ENCODE results near the gene KRTAP5-1. TPM values are rescaled to one million over a fixed set of nuclear protein-coding genes. Genes with fewer than 3 reads are reported as not detected.

Gene KRTAP5-1
- total and polyA plus RNA-seq, 2 experiments from 2014 or later = not detected

DNA sequence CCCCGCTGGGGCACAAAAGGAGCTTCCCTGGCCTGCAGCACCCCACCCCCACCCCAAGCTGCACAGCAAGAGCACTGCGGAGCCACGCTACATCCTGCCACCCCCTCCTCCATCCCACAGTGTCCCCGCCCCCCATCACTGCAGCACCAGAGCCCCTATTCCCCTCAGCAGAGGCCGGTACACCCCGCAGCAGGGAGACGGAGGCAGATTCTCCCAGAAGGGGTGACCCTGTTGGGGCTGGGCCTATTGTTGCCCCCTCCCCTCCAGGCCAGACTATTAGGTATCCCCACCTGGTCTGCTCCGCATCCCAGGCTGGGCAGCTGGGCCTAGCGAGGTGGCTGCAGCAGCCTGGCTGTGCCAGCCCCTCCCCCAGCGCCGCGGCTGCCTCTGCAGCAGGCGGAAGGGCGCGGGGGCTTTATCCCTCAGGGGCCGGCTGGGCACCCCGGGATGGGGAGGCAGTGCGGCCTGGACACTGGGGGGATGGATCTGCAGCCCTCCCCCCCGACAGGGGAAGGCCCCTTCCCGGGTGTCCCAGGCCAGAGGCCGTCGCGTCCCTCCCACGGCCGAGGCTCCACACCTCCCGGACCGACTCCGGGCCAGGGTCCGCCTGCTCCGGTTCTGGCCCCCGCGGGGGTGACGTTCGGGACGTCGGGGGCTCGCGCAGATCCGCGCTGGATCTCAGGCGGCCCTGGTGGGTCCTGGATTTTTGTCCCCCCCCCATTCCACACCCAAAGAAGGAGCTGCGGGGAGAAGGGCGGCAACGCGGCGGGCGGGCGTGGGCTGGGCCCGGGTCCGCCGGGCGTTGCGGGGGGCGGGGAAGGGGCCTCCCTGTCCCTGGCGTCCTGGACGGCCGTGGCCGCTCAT is 14.0 kb downstream of the KRTAP5-1 start:
- no peak for DNase-seq (ENCODE audit: low read depth in 1 of 2, low spot score in 1 of 2)
- TF ChIP-seq, protein P1, sequence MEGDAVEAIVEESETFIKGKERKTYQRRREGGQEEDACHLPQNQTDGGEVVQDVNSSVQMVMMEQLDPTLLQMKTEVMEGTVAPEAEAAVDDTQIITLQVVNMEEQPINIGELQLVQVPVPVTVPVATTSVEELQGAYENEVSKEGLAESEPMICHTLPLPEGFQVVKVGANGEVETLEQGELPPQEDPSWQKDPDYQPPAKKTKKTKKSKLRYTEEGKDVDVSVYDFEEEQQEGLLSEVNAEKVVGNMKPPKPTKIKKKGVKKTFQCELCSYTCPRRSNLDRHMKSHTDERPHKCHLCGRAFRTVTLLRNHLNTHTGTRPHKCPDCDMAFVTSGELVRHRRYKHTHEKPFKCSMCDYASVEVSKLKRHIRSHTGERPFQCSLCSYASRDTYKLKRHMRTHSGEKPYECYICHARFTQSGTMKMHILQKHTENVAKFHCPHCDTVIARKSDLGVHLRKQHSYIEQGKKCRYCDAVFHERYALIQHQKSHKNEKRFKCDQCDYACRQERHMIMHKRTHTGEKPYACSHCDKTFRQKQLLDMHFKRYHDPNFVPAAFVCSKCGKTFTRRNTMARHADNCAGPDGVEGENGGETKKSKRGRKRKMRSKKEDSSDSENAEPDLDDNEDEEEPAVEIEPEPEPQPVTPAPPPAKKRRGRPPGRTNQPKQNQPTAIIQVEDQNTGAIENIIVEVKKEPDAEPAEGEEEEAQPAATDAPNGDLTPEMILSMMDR (IDR thresholded peaks at IDR 0.05; ENCODE audit: low read depth, low read length) = no peak
- no peaks in the 10 kb centered on the region for H3K9me3 ChIP-seq (ENCODE audit: low read depth)
- H3K36me3 ChIP-seq = no peaks in the 10 kb centered on the region
- no peak overlapping the region for H3K27ac ChIP-seq
- peaks cover 3% of the 10 kb centered on the region for H3K4me1 ChIP-seq (ENCODE audit: low read depth)
- H3K4me3 ChIP-seq = peak overlapping the region; percentile 11
- H3K27me3 ChIP-seq = peaks cover 85% of the 10 kb centered on the region

DNA sequence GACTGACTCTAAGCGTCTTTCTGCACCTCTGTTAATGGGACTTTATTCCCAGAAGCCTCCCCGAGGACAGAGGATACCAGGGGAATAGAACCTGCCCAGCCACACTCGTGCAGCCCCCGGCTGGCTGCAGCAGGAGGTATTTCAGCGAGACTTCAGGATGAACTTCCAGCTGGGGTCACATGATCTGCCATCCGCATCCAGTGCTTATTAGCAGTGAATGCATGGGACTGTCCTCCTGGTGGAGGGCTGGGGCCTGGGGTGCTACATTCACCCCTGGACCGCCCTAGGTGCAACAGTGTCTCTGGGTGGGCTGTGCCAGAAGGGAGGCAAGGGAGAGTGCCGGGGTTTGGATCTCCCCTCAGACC is 14.6 kb downstream of the KRTAP5-1 start:
- DNase-seq (ENCODE audit: low read depth in 1 of 2, low spot score in 1 of 2) = no peak
- Histone ChIP-seq H3K9me3 (ENCODE audit: low read depth) (no peaks in the 10 kb centered on the region), H3K4me3 (no peak overlapping the region), H3K27me3 (peaks cover 85% of the 10 kb centered on the region), H3K27ac (no peak overlapping the region), H3K36me3 (no peaks in the 10 kb centered on the region), H3K4me1 (ENCODE audit: low read depth) (peaks cover 3% of the 10 kb centered on the region)
- TF ChIP-seq, protein P1 (IDR thresholded peaks at IDR 0.05; ENCODE audit: low read depth, low read length) = no peak

DNA sequence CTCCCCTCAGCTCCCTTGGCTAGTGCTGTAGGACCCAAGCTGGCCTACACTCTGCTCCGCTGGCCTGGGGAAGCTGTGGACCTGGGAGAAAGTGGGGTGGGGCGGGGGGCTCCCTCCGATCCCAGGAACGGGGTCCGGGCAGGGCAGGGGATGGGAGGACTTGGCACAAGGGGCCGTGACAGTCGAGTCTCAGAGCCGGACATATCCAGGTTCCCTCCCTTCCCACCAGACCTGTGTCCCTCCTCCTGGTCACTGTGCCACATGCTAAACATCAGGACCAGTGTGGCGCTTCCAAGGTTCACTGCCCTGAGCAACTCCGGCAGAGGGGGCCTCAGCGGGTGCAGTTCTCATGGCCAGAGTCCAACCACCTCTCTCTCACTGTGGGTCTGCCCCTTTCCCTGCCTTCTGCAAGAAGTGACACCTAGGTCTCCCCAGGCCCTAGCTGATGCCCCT is 15.1 kb downstream of the KRTAP5-1 start:
- peaks cover 3% of the 10 kb centered on the region for H3K4me1 ChIP-seq (ENCODE audit: low read depth)

DNA sequence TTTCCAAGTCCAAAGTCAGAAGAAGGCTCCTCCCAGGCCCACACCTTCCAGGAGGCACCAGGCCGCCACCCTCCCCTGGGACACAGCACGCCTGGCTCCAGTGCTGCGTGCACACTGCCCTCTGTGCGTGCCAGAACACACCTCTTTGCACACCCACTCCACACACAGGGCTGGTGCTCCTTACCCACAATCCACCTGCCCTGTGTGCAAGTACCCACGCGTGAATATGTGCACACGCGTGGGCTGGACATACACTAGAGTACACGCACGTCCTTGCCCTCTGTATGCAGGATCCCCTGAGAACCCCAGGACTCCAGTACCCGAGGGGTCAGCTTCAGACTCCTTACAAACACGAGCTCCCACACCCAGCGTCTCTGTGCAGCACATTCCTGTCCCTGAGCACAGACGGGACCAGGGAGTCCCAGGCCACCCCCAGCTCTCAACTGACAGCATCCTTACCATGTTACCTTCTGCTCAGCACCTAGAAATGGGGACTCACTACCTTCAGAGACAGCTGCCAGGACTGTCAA is 15.8 kb downstream of the KRTAP5-1 start:
- Histone ChIP-seq H3K4me1 (ENCODE audit: low read depth) (peaks cover 1% of the 10 kb centered on the region), H3K9me3 (ENCODE audit: low read depth) (no peaks in the 10 kb centered on the region)

More for the DNA sequence above, 15.1 kb downstream of the KRTAP5-1 start:
- Histone ChIP-seq H3K4me3 (no peak overlapping the region), H3K27me3 (peaks cover 84% of the 10 kb centered on the region), H3K36me3 (no peaks in the 10 kb centered on the region), H3K27ac (no peak overlapping the region), H3K9me3 (ENCODE audit: low read depth) (no peaks in the 10 kb centered on the region)
- TF ChIP-seq, protein P1 (IDR thresholded peaks at IDR 0.05; ENCODE audit: low read depth, low read length) = no peak
- no peak for DNase-seq (ENCODE audit: low read depth in 1 of 2, low spot score in 1 of 2)

DNA sequence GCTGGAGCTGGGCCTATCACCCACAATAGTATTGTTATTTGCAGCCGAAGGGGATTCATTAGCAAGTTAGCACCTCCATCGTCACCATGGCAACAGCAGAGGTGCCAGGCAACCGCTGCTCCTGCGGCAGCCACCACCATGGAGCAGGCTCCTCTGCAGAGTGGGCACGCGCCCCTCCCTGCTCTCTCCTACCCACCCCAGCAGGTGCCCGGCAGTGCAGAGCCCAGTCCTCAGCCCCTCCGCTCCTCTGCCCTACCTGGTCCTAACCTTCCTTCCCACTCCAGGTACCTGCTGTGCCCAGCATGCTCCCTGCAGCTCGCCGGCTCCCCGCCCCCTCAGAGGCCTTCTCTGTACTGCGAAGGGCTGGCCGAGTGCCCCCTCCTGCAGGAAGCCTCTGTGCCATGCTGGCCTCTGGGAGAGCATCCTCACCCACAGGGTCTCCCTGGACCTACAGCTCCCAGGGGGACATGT is 16.6 kb downstream of the KRTAP5-1 start:
- H3K4me1 ChIP-seq (ENCODE audit: low read depth) = no peaks in the 10 kb centered on the region
- TF ChIP-seq, protein P1 (IDR thresholded peaks at IDR 0.05; ENCODE audit: low read depth, low read length) = no peak
- H3K4me3 ChIP-seq = no peak overlapping the region
- H3K36me3 ChIP-seq = no peaks in the 10 kb centered on the region
- no peaks in the 10 kb centered on the region for H3K9me3 ChIP-seq (ENCODE audit: low read depth)
- peaks cover 76% of the 10 kb centered on the region for H3K27me3 ChIP-seq
- DNase-seq (ENCODE audit: low read depth in 1 of 2, low spot score in 1 of 2) = no peak
- H3K27ac ChIP-seq = no peak overlapping the region

More for the DNA sequence above, 15.8 kb downstream of the KRTAP5-1 start:
- Histone ChIP-seq H3K27me3 (peaks cover 80% of the 10 kb centered on the region), H3K27ac (no peak overlapping the region), H3K36me3 (no peaks in the 10 kb centered on the region), H3K4me3 (no peak overlapping the region)
- DNase-seq (ENCODE audit: low read depth in 1 of 2, low spot score in 1 of 2) = no peak
- TF ChIP-seq, protein P1 (IDR thresholded peaks at IDR 0.05; ENCODE audit: low read depth, low read length) = no peak
